HFF-Myc (cell line): ENCODE measurements around the gene NDC80.

Experiments used
- DNase-seq: peaks from one replicate; pipeline ENCODE4 v3.0.0-alpha.2; 2011; ENCODE audit warnings: low read depth; ENCODE audit errors: extremely low read depth
- H3K4me3 ChIP-seq: replicated peaks from 2 replicates; pipeline ENCODE4 v1.5.1; 2011; ENCODE audit warnings: low read depth, mild to moderate bottlenecking, control low read depth, low read length
- CTCF ChIP-seq: IDR thresholded peaks from 2 replicates; pipeline ENCODE4 v1.5.1; 2012; ENCODE audit warnings: mild to moderate bottlenecking, low read depth, low read length, control low read depth; ENCODE audit errors: missing control alignments

The NDC80 gene

GRCh38 chr18:2554696-2555095 is 16.7 kb upstream of the NDC80 start:
- no peak overlapping the region for H3K4me3 ChIP-seq
- DNase-seq, result no peak
- no peak for TF ChIP-seq CTCF

- H3K4me3 ChIP-seq, result no peak overlapping the region
- no peak for TF ChIP-seq CTCF
- no peak for DNase-seq
Measured at GRCh38 chr18:2555895-2556294, 15.5 kb upstream of the NDC80 start.

GRCh38 chr18:2557536-2557935 is 13.8 kb upstream of the NDC80 start:
- no peak for DNase-seq
- TF ChIP-seq CTCF, result no peak
- H3K4me3 ChIP-seq, result no peak overlapping the region

GRCh38 chr18:2559249-2559648 is 12.1 kb upstream of the NDC80 start:
- no peak for TF ChIP-seq CTCF
- H3K4me3 ChIP-seq, result no peak overlapping the region
- DNase-seq, result no peak

- no peak for TF ChIP-seq CTCF
- H3K4me3 ChIP-seq, result no peak overlapping the region
- DNase-seq, result no peak
Measured at GRCh38 chr18:2564373-2564772, 7.0 kb upstream of the NDC80 start.

- H3K4me3 ChIP-seq, result no peak overlapping the region
- no peak for DNase-seq
- TF ChIP-seq CTCF, result no peak
Measured at GRCh38 chr18:2568129-2568528, 3.2 kb upstream of the NDC80 start.

- no peak for DNase-seq
- H3K4me3 ChIP-seq, result no peak overlapping the region
- no peak for TF ChIP-seq CTCF
Measured at GRCh38 chr18:2568605-2569004, 2.8 kb upstream of the NDC80 start.
